GM23338 (cell line): ENCODE data around the gene TSPOAP1.

Experiments
- CTCF ChIP-seq, 2 experiments: fragments of 200-600 bp in 1 of 2; sonication (generic) in 1 of 2; conservative IDR thresholded peaks; 2 replicates each; pipeline versions ENCODE4 v1.5.1 to v1.6.1; 2016 to 2017; ENCODE audit warnings: antibody characterized with exemption in 2 of 2, low read depth in 2 of 2, mild to moderate bottlenecking in 2 of 2, moderate library complexity in 1 of 2
- ETS1 ChIP-seq: IDR thresholded peaks from 2 replicates; pipeline ENCODE4 v1.6.1; 2016; ENCODE audit warnings: antibody characterized with exemption
- EZH2 ChIP-seq: fragments of 200-600 bp; sonication (generic); IDR thresholded peaks from one replicate; pipeline ENCODE4 v1.8.0; 2017; ENCODE audit warnings: antibody characterized with exemption, mild to moderate bottlenecking, low read depth; ENCODE audit not compliant: unreplicated experiment
- EZH2phosphoT487 ChIP-seq: fragments of 200-600 bp; sonication (generic); IDR thresholded peaks from one replicate; pipeline ENCODE4 v1.8.1; 2018; ENCODE audit warnings: antibody characterized with exemption; ENCODE audit not compliant: unreplicated experiment
- POLR2AphosphoS5 ChIP-seq: IDR thresholded peaks from 2 replicates; pipeline ENCODE4 v1.6.1; 2016; ENCODE audit warnings: antibody characterized with exemption, low read depth

GRCh38 chr17:58276423-58276822, 52.2 kb downstream of the TSPOAP1 start:
- TF ChIP-seq POLR2AphosphoS5 (no peak), EZH2 (no peak), CTCF (conservative IDR thresholded peaks at IDR 0.05; ENCODE audit: low read depth in 2 of 2) (peak in 1 of 2 experiments; percentile 51; a peak in 3 of 4 replicates), EZH2phosphoT487 (no peak), ETS1 (no peak)
